HFF-Myc (cell line): ENCODE results near the gene CARD9.

Experiments
- DNase-seq: peaks from one replicate; pipeline ENCODE4 v3.0.0-alpha.2; 2011; ENCODE audit warnings: low read depth; ENCODE audit errors: extremely low read depth
- H3K4me3 ChIP-seq: replicated peaks from 2 replicates; pipeline ENCODE4 v1.5.1; 2011; ENCODE audit warnings: low read depth, mild to moderate bottlenecking, control low read depth, low read length
- CTCF ChIP-seq: IDR thresholded peaks from 2 replicates; pipeline ENCODE4 v1.5.1; 2012; ENCODE audit warnings: mild to moderate bottlenecking, low read depth, low read length, control low read depth; ENCODE audit errors: missing control alignments

CARD9 gene

GRCh38 chr9:136363949-136364748 is 9.3 kb downstream of the CARD9 start:
- no peak for DNase-seq
- peak overlapping the region; percentile 50 for H3K4me3 ChIP-seq
- TF ChIP-seq CTCF: no peak

- peak; percentile 75 for TF ChIP-seq CTCF
- peak; percentile 78 for DNase-seq
- peak within 1 kb of the TSS; percentile 50 for H3K4me3 ChIP-seq
These were observed 10.1 kb downstream of the CARD9 start, which contains the start of gene DNLZ for GRCh38 chr9:136363106-136363948. Gene DNLZ (minus strand): TSS chr9:136363744. CDS start chr9:136363714, 30 bp downstream.

GRCh38 chr9:136362450-136362784 is 11.1 kb downstream of the CARD9 start:
- TF ChIP-seq CTCF: no peak
- DNase-seq: no peak
- peak overlapping the region; percentile 10; the same call in 1 of the 2 replicates for H3K4me3 ChIP-seq

- DNase-seq: no peak
- no peak for TF ChIP-seq CTCF
- no peak overlapping the region for H3K4me3 ChIP-seq
These were observed 11.6 kb downstream of the CARD9 start for GRCh38 chr9:136361754-136362449.

- DNase-seq: no peak
These were observed 12.3 kb downstream of the CARD9 start for GRCh38 chr9:136361047-136361753.

More at GRCh38 chr9:136361047-136361753, 12.3 kb downstream of the CARD9 start:
- TF ChIP-seq CTCF: no peak
- no peak overlapping the region for H3K4me3 ChIP-seq
